Pancreas (tissue), 10 donors: ENCODE results near the gene STK38L. TPM values are rescaled to one million over a fixed set of nuclear protein-coding genes. Genes with fewer than 3 reads are reported as not detected.

Experiments used
- ATAC-seq, 4 donors: fragments of 200-7000 bp; cut with Tn5 transposase; one replicate each; pipeline versions ENCODE4 v1.8.0 to v1.9.1; 2020; ENCODE audit warnings: mild to moderate bottlenecking in 4 of 4, moderate library complexity in 4 of 4
- DNase-seq, 6 donors: peaks; one replicate each; pipeline ENCODE4 v3.0.0-alpha.2; 2020
- FAIRE-seq: peaks from 2 replicates; lab custom pipeline; 2012; peaks lifted over from hg19 to GRCh38; lab: Jason Lieb, UNC
- H3K27ac ChIP-seq, 4 donors: fragments of 200-600 bp; sonication (generic); 1 replicate in 3 of 4; 2 replicates in 1 of 4; pipeline versions ENCODE4 v1.5.0 to v1.8.0; 2020
- H3K27me3 ChIP-seq, 4 donors: fragments of 200-600 bp; one replicate each; pipeline ENCODE4 v1.8.0; 2021
- H3K36me3 ChIP-seq, 3 donors: fragments of 200-600 bp; sonication (generic) in 1 of 3; one replicate each; pipeline versions ENCODE4 v1.5.0 to v1.8.0; 2020 to 2021
- H3K4me1 ChIP-seq, 3 donors: fragments of 200-600 bp; one replicate each; pipeline ENCODE4 v1.8.0; 2021
- H3K4me3 ChIP-seq, 4 donors: fragments of 200-600 bp; sonication (generic) in 2 of 4; one replicate each; pipeline versions ENCODE4 v1.5.0 to v1.8.0; 2020 to 2021
- H3K9me3 ChIP-seq, 4 donors: fragments of 200-600 bp; one replicate each; pipeline ENCODE4 v1.8.0; 2021
- CTCF ChIP-seq, 4 donors: fragments of 200-600 bp; sonication (generic) in 3 of 4; IDR thresholded peaks; one replicate each; pipeline versions ENCODE4 v1.5.0 to v1.8.0; 2021; ENCODE audit warnings: antibody characterized with exemption in 4 of 4
- WGBS, 2 donors: extraction: QIAGEN DNeasy Blood & Tissue Kit; methylation state at CpG; one replicate each; pipeline ENCODE4 v1.1.7; 2013; 5-methylcytosine and 5-hydroxymethylcytosine counted together
- intact Hi-C, 3 donors: fragments of 100-400 bp; cut with DNase I; formaldehyde crosslinking; loops; one replicate each; pipeline versions ENCODE4 v1.11.1 to v1.14.2; 2022
- polyA plus RNA-seq, 2 donors: library from polyadenylated mRNA; stranded (reverse); fragments of 200-250 nt; gene quantifications; one replicate each; pipeline ENCODE4 v1.2.3, GENCODE V29; 2013
- total RNA-seq, 6 donors: library from RNA; stranded (reverse); fragmentation: NEBNext Ultra II Directional in 4 of 6; extraction: Animal tissue kit (Norgen Biotek cat#: 25700) in 4 of 6; gene quantifications; one replicate each; pipeline versions ENCODE4 v1.2.1 to v1.2.4, GENCODE V29; 2021 to 2023
- donor health status: healthy with polysubstance abuse.
- donor health status: DM: no; HTN: no; CAD: no; lungs with moderate emphysema.
- donor health status: DM: no; HTN: no; CAD: no.
- donor health status: control.
- donor health status: control.
- donor health status: Bipolar disorder and iron deficiency.
- donor health status: DM: yes; HTN: yes; CAD: no.
- donor health status: DM: no; HTN: no; CAD: no.
- donor health status: DM: no; HTN: no; CAD: no.
- donor health status: DM: yes; HTN: yes; CAD: no.

Gene STK38L
- total and polyA plus RNA-seq, 8 donors, result 6.3 to 49.9 (median 12.0) TPM

- H3K36me3 ChIP-seq, result no peaks in the 10 kb centered on the region
- TF ChIP-seq CTCF (IDR thresholded peaks at IDR 0.05), result no peak
- no peak overlapping the region for H3K27ac ChIP-seq
- H3K9me3 ChIP-seq, result no peaks in the 10 kb centered on the region
- DNase-seq, result no peak
- intact Hi-C loops, result no loop called here
- no peaks in the 10 kb centered on the region for H3K27me3 ChIP-seq
- no peak for ATAC-seq
- peaks cover 0 to 10% (median 4%) of the 10 kb centered on the region in 3 donors for H3K4me1 ChIP-seq
- H3K4me3 ChIP-seq, result no peak overlapping the region
- no peak for FAIRE-seq
Measured at GRCh38 chr12:27209257-27209910, 34.7 kb upstream of the STK38L start.

GRCh38 chr12:27210187-27210586 lies 33.9 kb upstream of the STK38L start:
- FAIRE-seq (no peak), ATAC-seq (no peak), DNase-seq (no peak)
- Histone ChIP-seq H3K4me3 (no peak overlapping the region), H3K27ac (no peak overlapping the region), H3K36me3 (no peaks in the 10 kb centered on the region), H3K4me1 (peaks cover 0 to 10% (median 4%) of the 10 kb centered on the region in 3 donors), H3K27me3 (no peaks in the 10 kb centered on the region), H3K9me3 (no peaks in the 10 kb centered on the region)
- no peak for TF ChIP-seq CTCF (IDR thresholded peaks at IDR 0.05)
- intact Hi-C loops, result no loop called here
- WGBS, 2 donors, result 92 to 97% methylated on average over 2 of the region's 2 CpGs

GRCh38 chr12:27212861-27213260 lies 31.2 kb upstream of the STK38L start:
- DNase-seq, result no peak
- Histone ChIP-seq H3K36me3 (no peaks in the 10 kb centered on the region), H3K27me3 (no peaks in the 10 kb centered on the region), H3K27ac (no peak overlapping the region), H3K4me1 (peaks cover 0 to 5% (median 4%) of the 10 kb centered on the region in 3 donors), H3K9me3 (no peaks in the 10 kb centered on the region), H3K4me3 (no peak overlapping the region)
- FAIRE-seq, result no peak
- ATAC-seq, result no peak
- WGBS, 2 donors, result 87 to 92% methylated on average over 1 of the region's 1 CpG
- intact Hi-C loops, result no loop called here
- TF ChIP-seq CTCF (IDR thresholded peaks at IDR 0.05), result no peak

- no peaks in the 10 kb centered on the region for H3K36me3 ChIP-seq
- FAIRE-seq (no peak), DNase-seq (no peak), ATAC-seq (no peak)
- no peak overlapping the region for H3K27ac ChIP-seq
- peaks cover 0 to 2% (median under 1%) of the 10 kb centered on the region in 3 donors for H3K4me1 ChIP-seq
- H3K4me3 ChIP-seq, result no peak overlapping the region
- H3K9me3 ChIP-seq, result no peaks in the 10 kb centered on the region
- intact Hi-C loops, result no loop called here
- 85 to 91% methylated on average over 2 of the region's 2 CpGs for WGBS, 2 donors
- H3K27me3 ChIP-seq, result no peaks in the 10 kb centered on the region
- no peak for TF ChIP-seq CTCF (IDR thresholded peaks at IDR 0.05)
Measured at GRCh38 chr12:27213304-27213703, 30.8 kb upstream of the STK38L start.
